Activated T-helper 1 cell treated with Interleukin-2 at 50 U/mL for 16 hours (primary cell): ENCODE data around the gene PHOSPHO2.
"Not testable (repeated sequence)": the region's sequence is repeated elsewhere in the genome, so short reads cannot be mapped to it uniquely, and the experiment has no call there.

Source experiments
- DNase-seq: peaks from one replicate; pipeline ENCODE4 v3.0.0-alpha.2; 2020; ENCODE audit warnings: low read depth

PHOSPHO2 gene

DNA sequence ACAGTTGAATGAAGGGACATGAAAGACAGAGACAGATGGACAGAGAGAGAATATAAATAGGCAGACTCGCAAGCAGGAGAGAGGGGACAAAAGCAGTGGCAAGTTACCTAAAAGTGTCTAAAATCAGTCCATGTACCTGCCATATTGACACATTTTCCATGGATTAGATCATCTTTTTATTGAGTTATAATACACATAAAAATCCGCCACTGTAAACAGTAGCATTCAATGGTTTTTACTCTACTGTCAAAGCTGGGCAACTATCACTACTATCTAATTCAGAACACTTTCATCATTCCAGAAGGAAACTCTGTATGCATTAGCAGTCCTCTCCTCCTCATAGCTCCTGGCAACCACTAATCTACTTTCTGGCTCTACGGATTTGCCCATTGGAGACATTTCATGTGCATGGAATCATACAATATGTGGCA is 10.1 kb upstream of the PHOSPHO2 start:
- no peak for DNase-seq

DNA sequence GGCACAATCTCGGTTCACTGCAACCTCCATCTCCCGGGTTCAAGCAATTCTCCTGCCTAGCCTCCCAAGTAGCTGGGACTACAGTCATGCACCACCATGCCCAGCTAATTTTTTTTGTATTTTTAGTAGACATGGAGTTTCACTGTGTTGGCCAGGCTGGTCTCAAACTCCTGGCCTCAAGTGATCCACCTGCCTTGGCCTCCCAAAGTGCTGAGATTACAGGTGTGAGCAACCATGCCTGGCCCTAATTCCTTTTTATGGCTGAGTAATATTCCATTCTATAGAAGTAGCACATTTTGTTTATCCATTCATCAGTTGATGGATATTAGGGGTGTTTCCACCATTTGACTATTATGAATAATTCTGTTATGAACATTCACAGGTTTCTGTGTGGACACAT is 9.6 kb upstream of the PHOSPHO2 start:
- not testable (repeated sequence) for DNase-seq

DNA sequence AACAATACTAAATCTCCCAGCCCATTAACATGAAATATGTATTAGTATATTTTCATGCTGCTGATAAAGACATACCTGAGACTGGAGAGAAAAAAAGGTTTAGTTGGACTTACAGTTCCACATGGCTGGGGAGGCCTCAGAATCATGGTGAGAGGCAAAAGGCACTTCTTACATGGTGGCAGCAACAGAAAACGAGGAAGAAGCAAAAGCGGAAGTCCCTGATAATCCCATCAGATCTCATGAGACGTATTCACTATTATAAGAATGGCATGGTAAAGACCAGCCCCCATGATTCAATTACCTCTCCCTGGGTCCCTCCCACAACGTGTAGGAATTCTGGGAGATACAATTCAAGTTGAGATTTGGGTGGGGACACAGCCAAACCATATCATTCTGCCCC is 7.4 kb upstream of the PHOSPHO2 start:
- DNase-seq = not testable (repeated sequence)

DNA sequence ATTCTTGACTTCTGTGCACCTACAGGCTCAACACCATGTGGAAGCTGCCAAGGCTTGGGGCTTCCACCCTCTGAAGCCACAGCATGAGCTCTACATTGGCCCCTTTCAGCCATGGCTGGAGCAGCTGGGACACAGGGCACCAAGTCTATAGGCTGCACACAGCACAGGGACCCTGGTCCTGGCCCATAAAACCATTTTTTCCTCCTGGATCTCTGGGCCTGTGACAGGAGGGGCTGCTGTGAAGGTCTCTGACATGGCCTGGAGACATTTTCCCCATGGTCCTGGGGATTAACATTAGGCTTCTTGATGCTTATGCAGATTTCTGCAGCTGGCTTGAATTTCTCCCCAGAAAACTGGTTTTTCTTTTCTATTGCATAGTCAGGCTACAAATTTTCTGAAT is 6.3 kb upstream of the PHOSPHO2 start:
- DNase-seq = not testable (repeated sequence)

DNA sequence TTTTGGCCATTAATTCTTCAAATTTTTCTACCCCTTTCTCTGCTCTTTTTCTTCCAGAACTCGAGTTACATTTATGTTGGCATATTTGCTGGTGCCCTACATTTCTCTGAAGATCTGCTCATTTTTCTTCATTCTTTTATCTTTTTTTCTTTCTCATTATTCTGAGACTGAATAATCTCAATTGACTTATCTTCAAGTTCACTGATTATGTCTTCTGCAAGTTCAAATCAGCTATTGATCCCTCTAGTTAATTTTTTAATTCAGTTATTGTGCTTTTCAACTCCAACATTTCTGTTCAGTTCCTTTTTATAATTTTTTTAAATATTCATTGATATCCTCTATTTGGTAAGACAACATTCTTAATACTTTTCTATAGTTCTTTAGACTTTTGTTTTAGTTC is 3.3 kb upstream of the PHOSPHO2 start:
- no peak for DNase-seq

DNA sequence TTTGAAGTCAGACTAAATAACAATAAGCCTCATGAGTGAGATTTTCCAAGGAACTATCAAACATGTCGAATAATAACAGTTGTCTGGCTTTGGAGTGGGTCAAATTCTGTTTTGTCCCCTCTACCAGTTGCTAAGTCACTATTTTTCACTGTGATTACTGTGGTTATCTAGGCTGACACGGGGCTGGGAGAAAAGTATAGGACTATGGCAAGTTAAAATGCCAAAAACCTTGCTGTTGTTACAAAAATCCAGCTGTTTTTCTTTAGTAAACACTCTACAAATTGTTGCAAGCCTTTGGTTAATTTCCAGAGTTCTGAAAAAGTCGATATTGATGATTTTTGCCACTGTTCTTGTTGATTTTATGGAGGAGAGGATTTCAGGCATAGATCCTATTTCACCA is 1.6 kb upstream of the PHOSPHO2 start:
- DNase-seq = no peak

DNA sequence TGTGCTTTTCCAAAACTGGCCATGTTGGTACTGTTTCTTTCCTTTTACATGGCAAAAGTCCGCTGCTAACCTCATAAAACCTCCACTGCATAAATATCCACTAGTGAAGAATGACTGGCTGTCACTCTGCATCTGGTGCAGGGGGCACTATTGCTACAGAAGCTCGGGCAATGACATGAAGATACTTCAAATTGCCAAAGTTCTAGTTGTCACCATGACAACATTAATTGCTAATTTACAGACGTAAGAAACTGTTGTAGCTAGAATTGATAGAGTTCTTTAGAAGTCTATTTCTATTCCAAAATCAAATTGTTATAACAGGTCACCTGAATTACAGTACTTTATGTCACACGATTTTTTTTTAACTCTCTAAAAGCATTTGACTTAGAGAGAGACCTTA is 909 bp upstream of the PHOSPHO2 start:
- DNase-seq = no peak

DNA sequence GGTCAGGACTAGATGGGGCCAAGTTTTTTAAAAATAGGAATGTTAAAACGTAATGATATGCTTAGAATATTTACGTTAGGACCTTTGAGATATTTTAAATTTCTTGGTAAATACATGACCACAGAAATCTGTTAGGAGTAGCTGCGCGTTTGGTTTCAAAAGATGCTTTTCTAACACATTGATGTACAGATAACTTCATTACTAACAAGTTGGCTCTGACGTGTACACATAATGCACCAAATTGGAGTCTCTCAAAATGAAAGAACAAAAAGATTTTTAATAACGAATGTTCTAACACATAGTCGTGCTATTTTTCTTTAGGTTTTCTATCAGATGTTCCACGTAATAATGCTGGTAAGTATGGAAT is 608 bp downstream of the PHOSPHO2 start:
- no peak for DNase-seq

DNA sequence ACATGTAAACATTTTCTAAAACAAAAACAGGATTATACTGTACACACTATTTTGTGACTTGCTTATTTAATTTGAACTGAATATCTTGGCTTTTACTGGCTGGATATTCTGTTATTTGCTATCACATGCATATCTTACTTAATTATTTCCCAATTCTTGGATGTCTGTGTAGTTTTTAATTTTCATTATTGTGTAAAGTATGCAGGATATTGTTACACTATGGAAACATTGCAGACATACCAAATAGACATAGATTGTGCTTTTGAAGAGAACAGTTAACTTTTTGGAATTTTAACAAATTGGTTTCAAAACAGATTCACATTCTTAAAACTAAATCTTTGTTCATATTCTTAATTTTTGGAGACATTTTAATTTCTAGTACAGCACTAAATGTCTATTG is 2.1 kb downstream of the PHOSPHO2 start:
- no peak for DNase-seq

DNA sequence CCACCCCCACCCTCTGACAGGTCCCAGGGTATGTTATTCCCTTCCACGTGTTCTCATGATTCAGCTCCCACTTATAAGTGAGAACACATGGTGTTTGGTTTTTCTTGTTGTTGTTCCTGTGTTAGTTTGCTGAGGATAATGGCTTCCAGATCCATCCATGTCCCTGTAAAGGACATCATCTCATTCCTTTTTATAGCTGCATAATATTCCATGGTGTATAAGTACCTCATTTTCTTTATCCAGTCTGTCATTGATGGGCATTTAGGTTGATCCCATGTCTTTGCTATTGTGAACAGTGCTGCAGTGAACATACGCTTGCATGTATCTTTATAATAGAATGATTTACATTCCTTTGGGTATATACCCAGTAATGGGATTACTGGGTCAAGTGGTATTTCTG is 4.9 kb downstream of the PHOSPHO2 start:
- not testable (repeated sequence) for DNase-seq

DNA sequence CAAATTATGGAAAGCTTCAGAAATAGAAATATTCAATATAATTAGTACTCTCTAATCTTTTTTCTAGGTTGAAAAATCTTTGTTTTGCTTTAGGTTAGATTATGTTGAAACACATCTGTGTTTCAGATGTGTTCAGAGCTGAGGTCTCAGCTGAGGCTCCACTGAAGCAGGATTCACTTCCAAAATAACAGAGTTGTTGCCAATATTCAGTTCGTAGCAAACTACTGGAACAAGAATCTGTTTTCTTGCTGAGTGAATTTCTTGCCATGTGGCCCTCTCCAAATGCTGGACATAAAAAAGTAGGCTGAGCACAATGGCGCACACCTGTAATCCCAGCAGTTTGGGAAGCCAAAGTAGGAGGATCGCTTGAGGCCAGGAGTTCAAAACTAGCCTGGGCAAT is 8.7 kb downstream of the PHOSPHO2 start:
- no peak for DNase-seq

DNA sequence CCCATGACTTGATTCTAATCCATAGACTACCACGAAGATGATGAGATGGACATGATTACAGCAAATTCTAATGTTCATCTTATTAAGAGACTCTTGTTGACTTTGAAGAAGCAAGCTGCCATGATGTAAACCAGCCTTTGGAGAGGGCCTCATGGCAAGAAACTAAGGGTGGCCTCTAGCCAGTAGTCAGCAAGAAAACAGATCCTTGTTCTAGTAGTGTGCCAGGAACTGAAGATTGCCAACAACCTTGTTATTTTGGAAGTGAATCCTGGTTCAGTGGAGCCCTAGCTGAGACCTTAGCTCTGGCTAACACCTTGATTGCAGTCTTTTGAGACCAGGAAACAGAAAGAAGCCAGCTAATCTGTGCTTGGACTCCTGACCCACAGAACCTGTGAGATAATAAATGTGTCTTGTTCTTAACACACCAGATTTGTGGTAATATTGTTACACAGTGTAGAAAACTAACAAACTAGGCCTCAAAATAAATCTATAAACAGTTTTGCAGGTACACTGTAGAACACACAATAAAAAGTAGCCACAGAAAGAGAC is 10.0 kb downstream of the PHOSPHO2 start:
- DNase-seq = no peak

DNA sequence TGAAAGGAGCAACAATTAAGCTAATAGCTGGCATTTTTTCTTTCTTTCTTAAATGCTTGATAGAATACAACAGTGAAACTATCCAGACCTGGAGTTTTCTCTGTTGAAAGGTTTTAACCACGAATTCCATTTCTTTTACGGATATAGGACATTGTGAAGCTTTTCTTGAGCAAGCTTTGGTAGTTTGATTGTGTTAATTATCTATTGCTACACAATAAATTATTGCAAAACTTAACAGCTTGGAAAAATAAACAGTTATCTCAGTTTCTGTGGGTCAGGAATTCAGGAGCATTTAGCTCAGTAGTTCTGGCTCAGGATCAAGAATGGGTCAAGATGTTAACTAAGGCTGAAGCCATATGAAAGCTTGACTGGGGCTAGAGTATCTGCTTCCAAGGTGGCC is 11.7 kb downstream of the PHOSPHO2 start:
- DNase-seq = no peak

DNA sequence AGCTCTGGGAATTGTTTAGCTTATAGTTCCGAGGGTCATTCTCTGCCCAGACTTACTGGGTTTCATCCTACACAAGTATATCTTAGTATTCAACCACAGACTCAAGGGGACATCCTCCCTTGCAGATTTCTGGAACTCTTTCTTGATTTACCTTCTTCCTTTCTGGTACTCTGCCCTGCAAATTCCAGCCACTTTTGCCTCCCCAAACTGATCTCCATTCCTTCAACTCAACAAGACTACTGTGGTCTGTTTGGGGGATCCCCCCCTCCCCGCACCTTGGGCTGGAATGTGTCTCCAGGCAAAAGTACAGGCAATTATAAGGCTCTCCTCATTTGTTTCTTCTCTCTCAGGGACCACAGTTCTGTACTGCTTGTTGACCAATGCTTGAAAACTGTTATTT is 13.4 kb downstream of the PHOSPHO2 start:
- DNase-seq = no peak

DNA sequence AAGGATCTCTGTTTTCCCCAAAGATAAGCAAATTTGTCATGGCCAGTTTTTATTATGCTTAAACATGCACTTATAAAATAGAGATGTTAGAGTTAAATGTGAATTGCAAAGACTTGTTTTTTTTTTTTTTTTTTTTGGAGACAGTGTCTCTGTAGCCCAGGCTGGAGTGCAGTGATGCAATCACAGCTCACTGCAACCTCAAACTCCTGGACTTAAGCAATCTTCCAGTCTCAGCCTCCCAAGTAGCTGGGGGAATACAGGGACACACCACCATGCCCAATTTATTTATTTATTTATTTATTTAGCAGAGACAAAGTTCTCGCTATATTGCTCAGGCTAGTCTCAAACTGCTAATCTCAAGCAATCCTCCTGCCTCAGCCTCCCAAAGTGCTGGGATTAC is 15.1 kb downstream of the PHOSPHO2 start:
- DNase-seq = no peak

DNA sequence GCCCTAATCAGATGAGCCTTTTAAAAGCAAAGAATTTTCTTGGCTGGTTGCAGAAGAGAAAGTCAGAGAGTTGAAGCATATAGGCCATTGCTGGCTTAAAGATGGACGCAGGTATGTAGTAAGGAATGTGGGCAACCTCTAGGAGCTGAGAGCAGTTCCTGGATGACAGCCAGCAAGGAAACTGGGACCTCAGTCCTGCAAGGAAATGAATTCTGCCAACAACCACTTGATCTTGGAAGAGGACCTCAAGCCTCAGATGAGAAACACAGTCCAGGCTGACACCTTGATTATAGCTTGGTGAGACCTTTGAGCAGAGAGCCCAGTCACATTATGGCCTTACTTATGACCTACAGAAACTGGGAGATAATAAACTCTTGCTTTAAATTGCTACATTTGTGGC is 15.7 kb downstream of the PHOSPHO2 start:
- no peak for DNase-seq

DNA sequence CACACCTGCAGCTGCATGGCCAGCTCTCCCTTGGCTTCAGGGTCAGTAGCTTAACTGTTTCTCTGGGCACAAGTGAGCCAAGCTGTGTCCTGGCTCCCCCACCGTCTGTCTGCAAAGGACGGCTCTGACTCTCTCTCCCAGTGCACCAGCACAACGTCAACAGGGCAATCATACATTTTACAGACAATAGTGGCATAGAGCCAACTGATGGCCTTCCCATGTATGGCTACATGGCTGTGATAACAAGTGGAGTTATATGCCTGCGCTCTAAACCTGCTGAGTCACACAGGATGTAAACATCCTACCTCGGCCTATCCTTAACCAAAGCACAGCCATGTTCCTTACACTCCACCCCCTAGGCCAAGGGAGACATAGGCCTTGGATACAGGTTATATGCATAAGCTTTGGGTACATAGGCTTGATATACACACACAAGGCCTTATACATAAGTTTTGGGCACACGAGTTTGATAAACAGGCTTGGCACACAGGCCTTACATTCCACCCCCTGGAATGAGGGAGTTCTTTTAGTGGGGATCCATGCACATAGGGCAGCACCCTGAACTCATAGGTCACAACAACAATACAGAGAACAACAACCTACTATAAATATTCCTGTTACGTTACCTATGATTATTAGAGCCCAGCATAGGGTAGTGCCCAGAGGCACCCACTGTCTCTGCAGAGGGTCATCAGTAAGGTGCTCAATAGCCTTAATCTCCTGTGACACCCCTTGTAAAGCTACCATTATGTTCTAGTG is 17.7 kb downstream of the PHOSPHO2 start:
- DNase-seq = no peak

DNA sequence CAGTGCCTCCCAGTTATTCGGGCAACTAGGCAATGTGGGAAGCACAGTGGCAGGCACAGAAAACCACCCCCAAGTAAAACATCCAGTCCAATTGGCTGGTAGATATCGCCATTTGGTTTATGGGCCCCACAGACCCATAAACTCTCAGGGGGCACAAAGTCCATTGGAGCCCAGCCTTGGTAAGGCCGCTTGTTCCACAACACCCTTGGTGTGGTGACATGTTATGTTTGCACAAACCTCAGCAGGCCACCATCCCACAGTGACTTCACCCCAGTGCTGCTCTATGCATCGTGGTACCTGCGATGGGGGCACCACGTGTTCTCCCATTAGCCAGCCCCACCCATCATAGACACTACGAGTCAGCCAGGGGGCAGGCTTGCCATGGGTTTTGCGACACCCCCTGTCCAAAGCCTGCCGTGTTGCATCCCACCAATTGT is 18.5 kb downstream of the PHOSPHO2 start:
- DNase-seq = no peak

DNA sequence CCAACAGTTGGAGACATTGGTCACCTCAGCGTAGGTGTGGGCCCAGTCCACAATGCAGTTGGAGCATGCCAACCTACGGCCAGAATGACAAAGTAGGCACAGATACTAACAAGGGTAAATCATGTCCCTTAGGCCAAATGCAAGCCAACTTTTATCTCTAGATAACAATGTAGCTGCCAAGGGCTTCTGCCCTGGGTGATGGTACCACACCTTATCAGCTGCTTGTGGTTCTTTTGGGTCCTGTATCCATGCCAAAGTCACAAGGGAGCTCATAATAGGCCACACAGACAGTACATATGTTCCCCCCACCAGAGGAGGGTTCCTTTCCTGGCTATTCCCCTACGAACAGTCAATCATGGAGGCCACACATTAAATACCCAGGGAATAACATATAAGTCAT is 19.1 kb downstream of the PHOSPHO2 start:
- no peak for DNase-seq

DNA sequence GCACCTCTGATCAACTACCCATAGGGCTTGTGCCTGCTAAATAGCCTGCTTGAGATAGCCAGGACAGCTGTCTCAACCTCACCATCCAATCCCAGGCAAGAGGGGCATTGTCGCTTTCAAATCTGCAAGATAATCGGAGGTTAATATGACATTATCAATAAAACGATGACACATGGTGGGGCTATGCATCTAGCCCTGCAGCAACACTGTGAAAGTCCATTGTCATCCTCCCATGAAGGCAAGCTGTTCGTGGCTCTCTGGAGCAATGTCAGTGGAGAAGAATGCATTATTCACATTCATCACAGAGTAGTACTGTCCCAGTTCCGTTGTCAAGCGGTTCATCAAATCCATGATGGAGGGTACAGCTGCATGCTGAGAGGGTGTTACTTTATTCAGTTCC is 20.4 kb downstream of the PHOSPHO2 start:
- no peak for DNase-seq

DNA sequence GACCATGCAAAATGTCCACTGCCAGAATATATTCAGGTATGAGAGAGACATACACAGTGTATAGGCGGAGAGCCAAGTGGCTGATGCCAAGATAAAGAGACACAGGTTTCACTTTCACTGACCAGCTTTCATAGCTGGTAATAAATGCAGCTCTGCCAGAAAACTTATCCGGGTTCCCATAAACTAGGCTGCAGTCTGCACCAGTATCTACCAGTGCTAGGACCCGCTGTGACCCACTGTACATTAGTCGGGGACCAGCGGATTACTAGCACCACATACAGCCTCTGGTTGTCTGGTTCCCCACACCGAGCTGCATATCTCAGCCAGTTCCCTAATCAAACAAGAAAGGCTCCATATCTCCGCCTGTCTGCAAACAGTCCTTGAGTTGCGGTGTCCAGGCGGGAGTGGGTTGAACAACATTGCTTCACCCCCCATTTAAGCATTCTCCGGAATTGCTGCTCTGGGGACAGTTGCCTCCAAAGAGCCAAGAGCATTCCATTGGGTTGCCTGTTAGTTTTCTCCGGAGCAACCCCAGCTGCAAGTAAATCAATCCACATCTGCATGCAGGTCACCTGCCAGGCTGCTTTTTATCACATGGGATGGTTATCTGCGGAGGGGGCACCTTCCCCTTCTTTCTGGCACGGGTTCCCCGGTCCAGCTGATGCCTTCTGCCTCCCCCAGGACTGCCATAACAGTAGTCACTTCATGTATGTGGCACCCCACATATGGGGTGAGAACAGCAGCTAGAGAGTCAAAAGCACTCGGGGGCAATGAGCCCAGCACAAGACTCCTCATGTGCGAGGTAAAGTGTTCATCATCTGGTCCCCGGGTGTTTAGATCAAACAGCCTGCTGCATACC is 21.3 kb downstream of the PHOSPHO2 start:
- DNase-seq = no peak

DNA sequence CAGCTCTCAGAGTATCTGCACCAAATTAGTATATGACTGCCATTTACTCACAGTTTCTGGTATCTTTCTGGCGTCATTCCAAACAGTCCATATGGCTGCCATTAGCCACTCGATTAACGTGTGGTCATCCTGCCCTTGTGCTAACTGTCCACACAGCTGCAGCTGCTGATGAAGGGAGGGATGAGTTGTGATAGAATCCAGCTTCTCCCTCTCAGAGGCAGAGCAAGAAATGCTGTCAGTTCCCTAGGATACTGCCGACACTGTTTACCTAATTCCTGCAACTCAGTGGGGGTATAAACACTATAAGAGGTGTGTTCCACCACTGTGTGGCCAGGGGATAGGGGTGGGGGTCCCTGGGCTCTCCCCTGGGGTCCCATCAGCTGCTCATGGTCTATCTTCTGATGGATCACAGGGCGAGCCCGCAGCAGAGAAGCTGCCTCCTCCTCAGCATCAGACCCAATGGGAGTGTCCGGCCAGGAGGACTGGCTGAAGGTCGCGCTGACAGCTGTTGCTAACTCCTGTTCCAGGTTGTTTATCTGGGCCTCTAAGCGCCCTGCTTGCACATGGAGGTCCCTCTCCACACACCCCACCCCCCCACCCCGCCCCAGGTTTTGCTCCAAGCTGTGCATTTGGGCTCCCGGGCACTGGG is 22.1 kb downstream of the PHOSPHO2 start:
- DNase-seq = no peak
